Measurements from ENCODE around the gene SOCS1. TPM values are rescaled to one million over a fixed set of nuclear protein-coding genes. Genes with fewer than 3 reads are reported as not detected.

Gene SOCS1
- polyA plus RNA-seq, 1 of the 3 experiments (the other 2 are of a cell fraction): 8.6 TPM

DNA sequence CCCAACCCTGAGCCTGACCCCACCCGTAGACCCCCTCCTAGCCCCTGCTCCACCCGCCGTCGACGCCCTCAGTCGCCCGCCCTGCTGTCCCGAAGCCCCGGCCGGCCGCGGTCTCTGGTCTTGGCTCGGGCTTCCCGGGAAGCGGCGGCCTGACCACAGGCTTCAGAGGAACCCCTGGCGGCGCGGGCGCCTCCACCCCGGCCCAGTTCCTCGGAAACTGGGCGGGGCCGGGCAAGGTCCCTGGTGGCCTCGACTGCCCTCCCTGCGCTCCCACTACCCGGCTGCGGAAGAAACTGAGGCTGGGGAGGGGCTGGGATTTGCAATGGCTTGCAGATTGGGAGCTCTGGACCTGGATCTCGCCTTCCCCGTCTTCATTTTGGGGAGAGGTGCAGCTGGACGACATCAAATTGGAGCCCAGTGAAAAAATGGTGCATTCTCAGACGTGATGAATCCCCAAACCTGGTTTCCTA is 692 bp upstream of the SOCS1 start:
- TF ChIP-seq FOXM1 (IDR thresholded peaks at IDR 0.05; ENCODE audit: low read depth): no peak
- TF ChIP-seq NFIC (IDR thresholded peaks at IDR 0.05; ENCODE audit: borderline replicate concordance): 0 out of 2 replicates have a peak, but pooled peaks have one; percentile 2
- TF ChIP-seq USF2 (IDR thresholded peaks at IDR 0.05; ENCODE audit: borderline replicate concordance, low read depth, low read length): no peak
- TF ChIP-seq GATA2 (CRISPR knock-in tag; IDR thresholded peaks at IDR 0.05): no peak
- TF ChIP-seq SMC3 (IDR thresholded peaks at IDR 0.05; ENCODE audit: low read depth, low read length): no peak
- TF ChIP-seq FOSL2 (IDR thresholded peaks at IDR 0.05; ENCODE audit: borderline replicate concordance, low read depth): no peak
- TF ChIP-seq TAF1 (IDR thresholded peaks at IDR 0.05; ENCODE audit: borderline replicate concordance, low read depth, low read length): no peak
- TF ChIP-seq, protein P1, sequence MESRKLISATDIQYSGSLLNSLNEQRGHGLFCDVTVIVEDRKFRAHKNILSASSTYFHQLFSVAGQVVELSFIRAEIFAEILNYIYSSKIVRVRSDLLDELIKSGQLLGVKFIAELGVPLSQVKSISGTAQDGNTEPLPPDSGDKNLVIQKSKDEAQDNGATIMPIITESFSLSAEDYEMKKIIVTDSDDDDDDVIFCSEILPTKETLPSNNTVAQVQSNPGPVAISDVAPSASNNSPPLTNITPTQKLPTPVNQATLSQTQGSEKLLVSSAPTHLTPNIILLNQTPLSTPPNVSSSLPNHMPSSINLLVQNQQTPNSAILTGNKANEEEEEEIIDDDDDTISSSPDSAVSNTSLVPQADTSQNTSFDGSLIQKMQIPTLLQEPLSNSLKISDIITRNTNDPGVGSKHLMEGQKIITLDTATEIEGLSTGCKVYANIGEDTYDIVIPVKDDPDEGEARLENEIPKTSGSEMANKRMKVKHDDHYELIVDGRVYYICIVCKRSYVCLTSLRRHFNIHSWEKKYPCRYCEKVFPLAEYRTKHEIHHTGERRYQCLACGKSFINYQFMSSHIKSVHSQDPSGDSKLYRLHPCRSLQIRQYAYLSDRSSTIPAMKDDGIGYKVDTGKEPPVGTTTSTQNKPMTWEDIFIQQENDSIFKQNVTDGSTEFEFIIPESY (IDR thresholded peaks at IDR 0.05; ENCODE audit: borderline replicate concordance, low read depth): no peak
- Histone ChIP-seq H3K36me3 (replicated peaks in 1 of 2; ENCODE audit: control insufficient read depth in 1 of 2, insufficient read depth in 2 of 2, low read length in 1 of 2) (peaks cover 3 to 4% of the 10 kb centered on the region in 2 experiments), H3K9me2 (no peaks in the 10 kb centered on the region), H2AFZ (ENCODE audit: low read depth) (peak overlapping the region; percentile 85), H4K20me1 (ENCODE audit: insufficient read depth) (peaks cover 32% of the 10 kb centered on the region), H3K9me3 (no peaks in the 10 kb centered on the region), H3K27ac (ENCODE audit: low read depth in 2 of 2, low read length in 1 of 2) (peak overlapping the region; percentile 86 to 94), H3K4me1 (ENCODE audit: control insufficient read depth in 1 of 2, insufficient read depth in 2 of 2, low read depth in 1 of 2, low read length in 1 of 2) (peaks cover 9 to 27% of the 10 kb centered on the region in 2 experiments; a peak in 3 of 4 replicates), H3K4me2 (peak overlapping the region; percentile 99), H3K4me3 (ENCODE audit: low read depth in 2 of 2, low read length in 1 of 2) (peak overlapping the region; percentile 79 to 84), H3K9ac (peak overlapping the region; percentile 87), H3K79me2 (ENCODE audit: insufficient read depth) (peaks cover 25% of the 10 kb centered on the region), H3K27me3 (ENCODE audit: insufficient read depth) (no peaks in the 10 kb centered on the region), H3F3A (replicated peaks; ENCODE audit: insufficient read depth) (peaks cover 19% of the 10 kb centered on the region)
- CTCF ChIA-PET: interaction anchor here (0.6 to 14.4 kb wide), 56 partner anchors 10 to 550 kb away, joined by 3 to 318 read pairs (median 5); partner anchors contain the start of genes PRM3 and TNP2
- DNase-seq: peak; percentile 78
- 0% methylated on average over 4 of the region's 32 CpGs for WGBS (ENCODE audit: low lambda C conversion rate)
- POLR2A ChIA-PET: interaction anchor here (0.7 to 1.5 kb wide), 10 partner anchors 57 to 311 kb away, joined by 3 to 9 read pairs (median 4); no protein-coding TSS in a partner anchor

DNA sequence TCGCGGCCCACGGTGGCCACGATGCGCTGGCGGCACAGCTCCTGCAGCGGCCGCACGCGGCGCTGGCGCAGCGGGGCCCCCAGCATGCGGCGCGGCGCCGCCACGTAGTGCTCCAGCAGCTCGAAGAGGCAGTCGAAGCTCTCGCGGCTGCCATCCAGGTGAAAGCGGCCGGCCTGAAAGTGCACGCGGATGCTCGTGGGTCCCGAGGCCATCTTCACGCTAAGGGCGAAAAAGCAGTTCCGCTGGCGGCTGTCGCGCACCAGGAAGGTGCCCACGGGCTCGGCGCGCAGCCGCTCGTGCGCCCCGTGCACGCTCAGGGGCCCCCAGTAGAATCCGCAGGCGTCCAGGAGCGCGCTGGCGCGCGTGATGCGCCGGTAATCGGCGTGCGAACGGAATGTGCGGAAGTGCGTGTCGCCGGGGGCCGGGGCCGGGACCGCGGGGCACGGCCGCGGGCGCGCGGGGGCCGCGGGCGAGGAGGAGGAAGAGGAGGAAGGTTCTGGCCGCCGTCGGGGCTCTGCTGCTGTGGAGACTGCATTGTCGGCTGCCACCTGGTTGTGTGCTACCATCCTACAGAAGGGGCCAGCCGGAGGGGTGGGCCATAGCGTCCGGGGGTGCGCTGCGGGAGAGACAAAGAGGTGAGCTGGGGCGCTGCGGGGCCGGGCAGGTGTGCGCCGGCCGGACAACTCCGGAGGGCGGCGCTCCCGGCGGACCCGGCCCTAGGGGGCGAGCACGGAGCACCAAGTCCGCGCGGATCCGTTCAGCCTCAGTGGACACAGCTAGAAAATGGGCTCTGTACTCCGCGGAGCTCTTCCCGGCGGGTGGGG is 879 bp downstream of the SOCS1 start:
- WGBS (ENCODE audit: low lambda C conversion rate): 15% methylated on average over 21 of the region's 105 CpGs
- H3F3A ChIP-seq (replicated peaks; ENCODE audit: insufficient read depth): peaks cover 28% of the 10 kb centered on the region
- H3K27me3 ChIP-seq (ENCODE audit: insufficient read depth): no peaks in the 10 kb centered on the region
- H3K9ac ChIP-seq: peak overlapping the region; percentile 70; the same call in 1 of the 2 replicates
- no peaks in the 10 kb centered on the region for H3K9me3 ChIP-seq
- ChIA-PET POLR2A (interaction anchor here (1.0 to 1.5 kb wide), 5 partner anchors 55 to 310 kb away, joined by 3 to 9 read pairs (median 4); no protein-coding TSS in a partner anchor), CTCF (interaction anchor here (0.6 to 14.4 kb wide), 70 partner anchors 9 to 366 kb away, joined by 3 to 318 read pairs (median 4); partner anchors contain the start of gene TNP2)
- H2AFZ ChIP-seq (ENCODE audit: low read depth): peak overlapping the region; percentile 18; the same call in 1 of the 2 replicates
- peaks cover 25% of the 10 kb centered on the region for H3K79me2 ChIP-seq (ENCODE audit: insufficient read depth)
- H4K20me1 ChIP-seq (ENCODE audit: insufficient read depth): peaks cover 32% of the 10 kb centered on the region
- H3K4me3 ChIP-seq (ENCODE audit: low read depth in 2 of 2, low read length in 1 of 2): peak overlapping the region; percentile 79 to 84
- peaks cover 3 to 4% of the 10 kb centered on the region in 2 experiments for H3K36me3 ChIP-seq (replicated peaks in 1 of 2; ENCODE audit: control insufficient read depth in 1 of 2, insufficient read depth in 2 of 2, low read length in 1 of 2)
- peak; percentile 73 for DNase-seq
- H3K27ac ChIP-seq (ENCODE audit: low read depth in 2 of 2, low read length in 1 of 2): no peak overlapping the region; a peak in 1 of 4 replicates
- H3K9me2 ChIP-seq: no peaks in the 10 kb centered on the region
- H3K4me2 ChIP-seq: peak overlapping the region; percentile 83
- peaks cover 9 to 27% of the 10 kb centered on the region in 2 experiments; a peak in 3 of 4 replicates for H3K4me1 ChIP-seq (ENCODE audit: control insufficient read depth in 1 of 2, insufficient read depth in 2 of 2, low read depth in 1 of 2, low read length in 1 of 2)
- TF ChIP-seq MAX (IDR thresholded peaks at IDR 0.05; ENCODE audit: low read depth) (peak; percentile 43; the same call in 1 of the 2 replicates), USF1 (IDR thresholded peaks at IDR 0.05; ENCODE audit: borderline replicate concordance, low read depth) (no peak), JUND (IDR thresholded peaks at IDR 0.05) (no peak), TEAD4 (IDR thresholded peaks at IDR 0.05; ENCODE audit: borderline replicate concordance, insufficient read depth) (no peak)
- TF ChIP-seq, protein P1 (IDR thresholded peaks at IDR 0.05; ENCODE audit: borderline replicate concordance, low read depth): no peak
- TF ChIP-seq, protein P2, sequence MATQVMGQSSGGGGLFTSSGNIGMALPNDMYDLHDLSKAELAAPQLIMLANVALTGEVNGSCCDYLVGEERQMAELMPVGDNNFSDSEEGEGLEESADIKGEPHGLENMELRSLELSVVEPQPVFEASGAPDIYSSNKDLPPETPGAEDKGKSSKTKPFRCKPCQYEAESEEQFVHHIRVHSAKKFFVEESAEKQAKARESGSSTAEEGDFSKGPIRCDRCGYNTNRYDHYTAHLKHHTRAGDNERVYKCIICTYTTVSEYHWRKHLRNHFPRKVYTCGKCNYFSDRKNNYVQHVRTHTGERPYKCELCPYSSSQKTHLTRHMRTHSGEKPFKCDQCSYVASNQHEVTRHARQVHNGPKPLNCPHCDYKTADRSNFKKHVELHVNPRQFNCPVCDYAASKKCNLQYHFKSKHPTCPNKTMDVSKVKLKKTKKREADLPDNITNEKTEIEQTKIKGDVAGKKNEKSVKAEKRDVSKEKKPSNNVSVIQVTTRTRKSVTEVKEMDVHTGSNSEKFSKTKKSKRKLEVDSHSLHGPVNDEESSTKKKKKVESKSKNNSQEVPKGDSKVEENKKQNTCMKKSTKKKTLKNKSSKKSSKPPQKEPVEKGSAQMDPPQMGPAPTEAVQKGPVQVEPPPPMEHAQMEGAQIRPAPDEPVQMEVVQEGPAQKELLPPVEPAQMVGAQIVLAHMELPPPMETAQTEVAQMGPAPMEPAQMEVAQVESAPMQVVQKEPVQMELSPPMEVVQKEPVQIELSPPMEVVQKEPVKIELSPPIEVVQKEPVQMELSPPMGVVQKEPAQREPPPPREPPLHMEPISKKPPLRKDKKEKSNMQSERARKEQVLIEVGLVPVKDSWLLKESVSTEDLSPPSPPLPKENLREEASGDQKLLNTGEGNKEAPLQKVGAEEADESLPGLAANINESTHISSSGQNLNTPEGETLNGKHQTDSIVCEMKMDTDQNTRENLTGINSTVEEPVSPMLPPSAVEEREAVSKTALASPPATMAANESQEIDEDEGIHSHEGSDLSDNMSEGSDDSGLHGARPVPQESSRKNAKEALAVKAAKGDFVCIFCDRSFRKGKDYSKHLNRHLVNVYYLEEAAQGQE (IDR thresholded peaks at IDR 0.05; ENCODE audit: low read depth, low read length): no peak
